Measurements from ENCODE around the gene THNSL1. TPM values are rescaled to one million over a fixed set of nuclear protein-coding genes. Genes with fewer than 3 reads are reported as not detected.

THNSL1 gene
- polyA plus RNA-seq, 1 of the 3 experiments (the other 2 are of a cell fraction) = 1.3 TPM

DNA sequence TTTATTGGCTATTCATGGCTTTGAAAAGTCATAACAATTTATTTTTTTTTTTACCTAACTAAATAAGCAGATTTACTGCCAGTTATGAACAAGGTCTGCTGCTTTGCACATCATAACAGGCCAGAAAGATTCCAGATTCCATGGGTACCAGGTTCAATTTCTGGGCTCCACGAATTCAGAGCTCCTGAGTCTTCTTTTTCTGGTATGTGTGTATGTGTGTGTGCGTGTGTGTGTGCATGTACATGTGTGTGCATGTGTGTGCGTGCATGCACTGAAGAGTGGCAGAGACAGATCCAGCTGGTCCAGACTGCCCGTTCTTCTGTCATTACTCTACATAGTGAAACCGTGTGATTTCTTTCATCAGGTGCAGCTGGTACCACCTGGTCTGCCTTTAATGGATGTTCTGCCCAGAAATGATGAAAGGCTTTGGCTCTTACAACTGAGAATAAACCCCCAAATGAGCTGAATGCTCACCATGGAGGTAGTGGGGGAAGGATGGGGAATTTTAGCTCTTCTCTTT, 49.4 kb upstream of the THNSL1 start:
- Histone ChIP-seq H3K9me2 (no peaks in the 10 kb centered on the region), H3K27me3 (ENCODE audit: insufficient read depth) (no peaks in the 10 kb centered on the region), H3K4me1 (ENCODE audit: control insufficient read depth in 1 of 2, insufficient read depth in 2 of 2, low read depth in 1 of 2, low read length in 1 of 2) (peaks cover 0 to 8% of the 10 kb centered on the region in 2 experiments; a peak in 1 of 4 replicates), H3K36me3 (replicated peaks in 1 of 2; ENCODE audit: control insufficient read depth in 1 of 2, insufficient read depth in 2 of 2, low read length in 1 of 2) (no peaks in the 10 kb centered on the region), H3K9ac (no peak overlapping the region), H3F3A (replicated peaks; ENCODE audit: insufficient read depth) (no peaks in the 10 kb centered on the region), H2AFZ (ENCODE audit: low read depth) (no peak overlapping the region), H3K79me2 (ENCODE audit: insufficient read depth) (no peaks in the 10 kb centered on the region), H3K4me3 (ENCODE audit: low read depth in 2 of 2, low read length in 1 of 2) (no peak overlapping the region), H3K4me2 (no peak overlapping the region), H3K9me3 (no peaks in the 10 kb centered on the region), H3K27ac (ENCODE audit: low read depth in 2 of 2, low read length in 1 of 2) (no peak overlapping the region), H4K20me1 (ENCODE audit: insufficient read depth) (no peaks in the 10 kb centered on the region)
- TF ChIP-seq, protein P1, sequence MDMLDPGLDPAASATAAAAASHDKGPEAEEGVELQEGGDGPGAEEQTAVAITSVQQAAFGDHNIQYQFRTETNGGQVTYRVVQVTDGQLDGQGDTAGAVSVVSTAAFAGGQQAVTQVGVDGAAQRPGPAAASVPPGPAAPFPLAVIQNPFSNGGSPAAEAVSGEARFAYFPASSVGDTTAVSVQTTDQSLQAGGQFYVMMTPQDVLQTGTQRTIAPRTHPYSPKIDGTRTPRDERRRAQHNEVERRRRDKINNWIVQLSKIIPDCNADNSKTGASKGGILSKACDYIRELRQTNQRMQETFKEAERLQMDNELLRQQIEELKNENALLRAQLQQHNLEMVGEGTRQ (IDR thresholded peaks at IDR 0.05; ENCODE audit: borderline replicate concordance, low read depth, low read length) = no peak
- TF ChIP-seq CHD2 (IDR thresholded peaks at IDR 0.05; ENCODE audit: low read length, partially characterized antibody) (no peak), JUND (IDR thresholded peaks at IDR 0.05) (no peak), NFIC (IDR thresholded peaks at IDR 0.05; ENCODE audit: borderline replicate concordance) (no peak), EP300 (IDR thresholded peaks at IDR 0.05; ENCODE audit: borderline replicate concordance in 1 of 2, low read depth in 1 of 2, low read length in 1 of 2) (no peak), SIN3A (IDR thresholded peaks at IDR 0.05; ENCODE audit: borderline replicate concordance, low read depth, low read length) (no peak), RXRA (IDR thresholded peaks at IDR 0.05; ENCODE audit: borderline replicate concordance, low read depth) (no peak), RFX5 (IDR thresholded peaks at IDR 0.05; ENCODE audit: low read length) (no peak), RCOR1 (IDR thresholded peaks at IDR 0.05; ENCODE audit: low read length) (no peak), NRF1 (IDR thresholded peaks at IDR 0.05; ENCODE audit: low read depth, low read length) (no peak), MXI1 (IDR thresholded peaks at IDR 0.05; ENCODE audit: low read depth, low read length) (no peak), TCF12 (IDR thresholded peaks at IDR 0.05) (no peak)
- TF ChIP-seq, protein P2, sequence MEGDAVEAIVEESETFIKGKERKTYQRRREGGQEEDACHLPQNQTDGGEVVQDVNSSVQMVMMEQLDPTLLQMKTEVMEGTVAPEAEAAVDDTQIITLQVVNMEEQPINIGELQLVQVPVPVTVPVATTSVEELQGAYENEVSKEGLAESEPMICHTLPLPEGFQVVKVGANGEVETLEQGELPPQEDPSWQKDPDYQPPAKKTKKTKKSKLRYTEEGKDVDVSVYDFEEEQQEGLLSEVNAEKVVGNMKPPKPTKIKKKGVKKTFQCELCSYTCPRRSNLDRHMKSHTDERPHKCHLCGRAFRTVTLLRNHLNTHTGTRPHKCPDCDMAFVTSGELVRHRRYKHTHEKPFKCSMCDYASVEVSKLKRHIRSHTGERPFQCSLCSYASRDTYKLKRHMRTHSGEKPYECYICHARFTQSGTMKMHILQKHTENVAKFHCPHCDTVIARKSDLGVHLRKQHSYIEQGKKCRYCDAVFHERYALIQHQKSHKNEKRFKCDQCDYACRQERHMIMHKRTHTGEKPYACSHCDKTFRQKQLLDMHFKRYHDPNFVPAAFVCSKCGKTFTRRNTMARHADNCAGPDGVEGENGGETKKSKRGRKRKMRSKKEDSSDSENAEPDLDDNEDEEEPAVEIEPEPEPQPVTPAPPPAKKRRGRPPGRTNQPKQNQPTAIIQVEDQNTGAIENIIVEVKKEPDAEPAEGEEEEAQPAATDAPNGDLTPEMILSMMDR (IDR thresholded peaks at IDR 0.05) = no peak
- TF ChIP-seq, protein P3, sequence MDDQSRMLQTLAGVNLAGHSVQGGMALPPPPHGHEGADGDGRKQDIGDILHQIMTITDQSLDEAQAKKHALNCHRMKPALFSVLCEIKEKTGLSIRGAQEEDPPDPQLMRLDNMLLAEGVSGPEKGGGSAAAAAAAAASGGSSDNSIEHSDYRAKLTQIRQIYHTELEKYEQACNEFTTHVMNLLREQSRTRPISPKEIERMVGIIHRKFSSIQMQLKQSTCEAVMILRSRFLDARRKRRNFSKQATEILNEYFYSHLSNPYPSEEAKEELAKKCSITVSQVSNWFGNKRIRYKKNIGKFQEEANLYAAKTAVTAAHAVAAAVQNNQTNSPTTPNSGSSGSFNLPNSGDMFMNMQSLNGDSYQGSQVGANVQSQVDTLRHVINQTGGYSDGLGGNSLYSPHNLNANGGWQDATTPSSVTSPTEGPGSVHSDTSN (IDR thresholded peaks at IDR 0.05) = no peak
- TF ChIP-seq, protein P4, sequence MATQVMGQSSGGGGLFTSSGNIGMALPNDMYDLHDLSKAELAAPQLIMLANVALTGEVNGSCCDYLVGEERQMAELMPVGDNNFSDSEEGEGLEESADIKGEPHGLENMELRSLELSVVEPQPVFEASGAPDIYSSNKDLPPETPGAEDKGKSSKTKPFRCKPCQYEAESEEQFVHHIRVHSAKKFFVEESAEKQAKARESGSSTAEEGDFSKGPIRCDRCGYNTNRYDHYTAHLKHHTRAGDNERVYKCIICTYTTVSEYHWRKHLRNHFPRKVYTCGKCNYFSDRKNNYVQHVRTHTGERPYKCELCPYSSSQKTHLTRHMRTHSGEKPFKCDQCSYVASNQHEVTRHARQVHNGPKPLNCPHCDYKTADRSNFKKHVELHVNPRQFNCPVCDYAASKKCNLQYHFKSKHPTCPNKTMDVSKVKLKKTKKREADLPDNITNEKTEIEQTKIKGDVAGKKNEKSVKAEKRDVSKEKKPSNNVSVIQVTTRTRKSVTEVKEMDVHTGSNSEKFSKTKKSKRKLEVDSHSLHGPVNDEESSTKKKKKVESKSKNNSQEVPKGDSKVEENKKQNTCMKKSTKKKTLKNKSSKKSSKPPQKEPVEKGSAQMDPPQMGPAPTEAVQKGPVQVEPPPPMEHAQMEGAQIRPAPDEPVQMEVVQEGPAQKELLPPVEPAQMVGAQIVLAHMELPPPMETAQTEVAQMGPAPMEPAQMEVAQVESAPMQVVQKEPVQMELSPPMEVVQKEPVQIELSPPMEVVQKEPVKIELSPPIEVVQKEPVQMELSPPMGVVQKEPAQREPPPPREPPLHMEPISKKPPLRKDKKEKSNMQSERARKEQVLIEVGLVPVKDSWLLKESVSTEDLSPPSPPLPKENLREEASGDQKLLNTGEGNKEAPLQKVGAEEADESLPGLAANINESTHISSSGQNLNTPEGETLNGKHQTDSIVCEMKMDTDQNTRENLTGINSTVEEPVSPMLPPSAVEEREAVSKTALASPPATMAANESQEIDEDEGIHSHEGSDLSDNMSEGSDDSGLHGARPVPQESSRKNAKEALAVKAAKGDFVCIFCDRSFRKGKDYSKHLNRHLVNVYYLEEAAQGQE (IDR thresholded peaks at IDR 0.05; ENCODE audit: low read depth, low read length) = no peak
- TF ChIP-seq, protein P5, sequence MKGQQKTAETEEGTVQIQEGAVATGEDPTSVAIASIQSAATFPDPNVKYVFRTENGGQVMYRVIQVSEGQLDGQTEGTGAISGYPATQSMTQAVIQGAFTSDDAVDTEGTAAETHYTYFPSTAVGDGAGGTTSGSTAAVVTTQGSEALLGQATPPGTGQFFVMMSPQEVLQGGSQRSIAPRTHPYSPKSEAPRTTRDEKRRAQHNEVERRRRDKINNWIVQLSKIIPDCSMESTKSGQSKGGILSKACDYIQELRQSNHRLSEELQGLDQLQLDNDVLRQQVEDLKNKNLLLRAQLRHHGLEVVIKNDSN (IDR thresholded peaks at IDR 0.05; ENCODE audit: borderline replicate concordance, low read depth) = no peak
- ChIA-PET POLR2A (no interaction called here), CTCF (no interaction called here)
- 78% methylated on average over 5 of the region's 5 CpGs for WGBS (ENCODE audit: low lambda C conversion rate)
- DNase-seq = no peak

Measured in SK-N-SH (cell line).